K562 (cell line): ENCODE measurements around the gene DUSP23. TPM values are rescaled to one million over a fixed set of nuclear protein-coding genes. Genes with fewer than 3 reads are reported as not detected.

Experiments used
- ATAC-seq: fragments of 200-7000 bp; cut with Tn5 transposase; 3 replicates; pipeline ENCODE4 v1.9.1; 2020; ENCODE audit warnings: moderate library complexity
- BruUV-seq: library from RNA; stranded (reverse); fragments of 400-500 nt; replicated peaks from 2 replicates; lab custom pipeline; 2021; lab: Mats Ljungman, UMichigan
- CTCF ChIA-PET: fragments of 300-600 bp; formaldehyde crosslinking; extraction: SDS; loops from one replicate; lab custom pipeline; 2021; ENCODE audit warnings: low intra/inter-chr PET ratio; lab: Yijun Ruan, JAX
- POLR2A ChIA-PET: fragments of 300-600, 350-650 bp; sonication (Branson Sonifier 250); formaldehyde crosslinking; extraction: SDS; loops from one replicate; lab custom pipeline; 2021; ENCODE audit warnings: antibody characterized with exemption, inconsistent platforms; lab: Yijun Ruan, JAX
- DNase-seq, 4 experiments: peaks; one replicate each; pipeline versions ENCODE4 v3.0.0 to v3.0.0-alpha.2; 2011 to 2018; ENCODE audit warnings: low spot score in 3 of 4, mixed read lengths in 3 of 4; ENCODE audit errors: extremely low read depth in 1 of 4
- FAIRE-seq: peaks from 2 replicates; lab custom pipeline; 2011; peaks lifted over from hg19 to GRCh38; lab: Jason Lieb, UNC
- H2AFZ ChIP-seq: 2 replicates; pipeline ENCODE4 v1.6.0; 2011; ENCODE audit warnings: low read depth, low read length, control low read depth, inconsistent platforms
- H3K27ac ChIP-seq: fragments of 200-600 bp; 3 replicates; pipeline ENCODE4 v1.8.0; 2011; ENCODE audit warnings: low read depth, mild to moderate bottlenecking, control low read depth, inconsistent platforms, low read length, moderate library complexity, mixed read lengths; ENCODE audit errors: extremely low read depth
- H3K27me3 ChIP-seq, 2 experiments: fragments of 300-600 bp in 1 of 2; 2 replicates in 1 of 2; 3 replicates in 1 of 2; pipeline versions ENCODE4 v1.6.0 to v1.8.0; 2011; ENCODE audit warnings: inconsistent platforms in 2 of 2, low read length in 2 of 2, mild to moderate bottlenecking in 1 of 2, mixed read lengths in 1 of 2, moderate library complexity in 1 of 2; ENCODE audit not compliant: control insufficient read depth in 2 of 2, insufficient read depth in 2 of 2
- H3K36me3 ChIP-seq: fragments of 300-600 bp; 3 replicates; pipeline ENCODE4 v1.8.0; 2011; ENCODE audit warnings: mild to moderate bottlenecking, low read length, inconsistent platforms; ENCODE audit not compliant: control insufficient read depth, insufficient read depth
- H3K4me1 ChIP-seq, 2 experiments: fragments of 200-600 bp in 1 of 2; replicated peaks in 1 of 2; 2 replicates in 1 of 2; 3 replicates in 1 of 2; pipeline versions ENCODE4 v1.5.1 to v1.8.0; 2011; ENCODE audit warnings: inconsistent platforms in 2 of 2, low read length in 2 of 2, mild to moderate bottlenecking in 1 of 2, mixed read lengths in 1 of 2, moderate library complexity in 1 of 2; ENCODE audit not compliant: control insufficient read depth in 2 of 2, insufficient read depth in 2 of 2
- H3K4me2 ChIP-seq: 2 replicates; pipeline ENCODE4 v1.6.1; 2011; ENCODE audit warnings: low read length, control low read depth, inconsistent platforms, mixed read lengths; ENCODE audit not compliant: insufficient read depth
- H3K4me3 ChIP-seq: fragments of 200-600 bp; sonication (generic), shearing (Covaris generic); 2 replicates; pipeline ENCODE4 v1.5.1; 2016; ENCODE audit warnings: control low read depth, inconsistent platforms
- H3K79me2 ChIP-seq: fragments of 200-600 bp; 3 replicates; pipeline ENCODE4 v1.8.0; 2011; ENCODE audit warnings: low read length, inconsistent platforms; ENCODE audit not compliant: control insufficient read depth, insufficient read depth
- H3K9ac ChIP-seq, 2 experiments: 2 replicates each; pipeline versions ENCODE4 v1.6.0 to v1.6.1; 2011; ENCODE audit warnings: low read depth in 2 of 2, low read length in 2 of 2, control low read depth in 1 of 2, inconsistent platforms in 1 of 2, mild to moderate bottlenecking in 1 of 2, mixed read lengths in 1 of 2; ENCODE audit not compliant: insufficient read depth in 1 of 2
- H3K9me1 ChIP-seq: one replicate; pipeline ENCODE4 v1.6.0; 2011; ENCODE audit warnings: inconsistent platforms, mild to moderate bottlenecking, low read length, moderate library complexity; ENCODE audit not compliant: control insufficient read depth, insufficient read depth
- H3K9me3 ChIP-seq: replicated peaks from 2 replicates; pipeline ENCODE4 v1.5.1; 2011; ENCODE audit warnings: low read depth, low read length, inconsistent platforms; ENCODE audit not compliant: control insufficient read depth, insufficient read depth
- H4K20me1 ChIP-seq: replicated peaks from 2 replicates; pipeline ENCODE4 v1.6.1; 2011; ENCODE audit warnings: low read length, inconsistent platforms, mixed read lengths; ENCODE audit not compliant: control insufficient read depth, insufficient read depth
- KLF1 ChIP-seq: fragments of 450-650 bp; IDR thresholded peaks from 2 replicates; pipeline ENCODE4 v1.6.1; 2016; ENCODE audit warnings: missing genetic modification characterization, missing compliant biosample characterization
- PCBP2 ChIP-seq: fragments of 200-400 bp; formaldehyde crosslinking; IDR thresholded peaks from 2 replicates; pipeline ENCODE4 v1.6.1; 2018; ENCODE audit warnings: low read length, low read depth, mild to moderate bottlenecking, moderate library complexity; ENCODE audit not compliant: poor library complexity, severe bottlenecking
- SP1 ChIP-seq: sonication (generic); formaldehyde crosslinking; IDR thresholded peaks from 2 replicates; pipeline ENCODE4 v1.8.1; 2022; ENCODE audit warnings: mild to moderate bottlenecking, missing genetic modification reagents
- SRSF1 ChIP-seq: fragments of 200-400 bp; formaldehyde crosslinking; IDR thresholded peaks from 2 replicates; pipeline ENCODE4 v1.6.1; 2017; ENCODE audit warnings: mild to moderate bottlenecking, low read depth, low read length, moderate library complexity
- ZNF41 ChIP-seq: fragments of 250-450 bp; sonication (Bioruptor Pico); conservative IDR thresholded peaks from 2 replicates; pipeline ENCODE4 v1.4.0; 2020; ENCODE audit warnings: mild to moderate bottlenecking
- WGBS: fragments of 100-300 bp; shearing (Covaris generic); methylation state at CpG from one replicate; pipeline ENCODE4 v1.1.6; 2016; ENCODE audit warnings: low coverage, mixed read lengths; ENCODE audit not compliant: insufficient coverage; ENCODE audit errors: missing lambda C conversion rate; 5-methylcytosine and 5-hydroxymethylcytosine counted together
- in situ Hi-C: fragments of 300-500 bp; cut with MboI; formaldehyde crosslinking; loops from 4 replicates; pipeline ENCODE4 v1.15.0; 2018; ENCODE audit warnings: inconsistent platforms, mixed read lengths
- intact Hi-C: fragments of 100-400 bp; cut with micrococcal nuclease; formaldehyde crosslinking; loops from 2 replicates; pipeline ENCODE4 v1.14.2; 2022
- polyA plus RNA-seq, 8 experiments: library from polyadenylated mRNA; depleted of rRNA in 4 of 8; stranded (reverse) in 5 of 8; unstranded in 3 of 8; fragments of >200 nt; fragmentation: Nextera tagmentation in 2 of 8; fragmentation: Illumina TruSeq in 1 of 8; extraction: Ambion mirVana in 2 of 8; extraction: Trizol in 1 of 8; gene quantifications; 2 replicates each; pipeline versions ENCODE4 v1.2.1 to v1.2.3, GENCODE V29; 2011 to 2014; ENCODE audit warnings: inconsistent platforms in 1 of 8, missing spikeins in 1 of 8
- total RNA-seq, 7 experiments: library from RNA; depleted of rRNA in 6 of 7; stranded (reverse); fragments of >200 nt in 6 of 7; fragmentation: Illumina TruSeq in 2 of 7; extraction: Trizol in 2 of 7; gene quantifications; 2 replicates each; pipeline versions ENCODE4 v1.2.1 to v1.2.3, GENCODE V29; 2011 to 2021; ENCODE audit warnings: low replicate concordance in 1 of 7
- TF ChIP-seq, protein P1 (sequence below): sonication (generic); formaldehyde crosslinking; IDR thresholded peaks from 2 replicates; pipeline ENCODE4 v1.8.1; 2023; ENCODE audit warnings: mild to moderate bottlenecking, missing genetic modification reagents
- TF ChIP-seq, protein P2 (sequence below): fragments of 150-350 bp; conservative IDR thresholded peaks from 2 replicates; pipeline ENCODE4 v1.6.1; 2014; ENCODE audit warnings: low read length
- TF ChIP-seq, protein P3 (sequence below): fragments of 450-650 bp; conservative IDR thresholded peaks from 2 replicates; pipeline ENCODE4 v1.6.1; 2016; ENCODE audit warnings: missing genetic modification characterization, low read depth, mild to moderate bottlenecking, control low read depth, missing compliant biosample characterization

Gene DUSP23
- total and polyA plus RNA-seq, 9 of the 15 experiments (the other 6 are each of a cell fraction or from before 2014, with no cell fraction given): 1.0 to 34.8 (median 13.7) TPM

DNA sequence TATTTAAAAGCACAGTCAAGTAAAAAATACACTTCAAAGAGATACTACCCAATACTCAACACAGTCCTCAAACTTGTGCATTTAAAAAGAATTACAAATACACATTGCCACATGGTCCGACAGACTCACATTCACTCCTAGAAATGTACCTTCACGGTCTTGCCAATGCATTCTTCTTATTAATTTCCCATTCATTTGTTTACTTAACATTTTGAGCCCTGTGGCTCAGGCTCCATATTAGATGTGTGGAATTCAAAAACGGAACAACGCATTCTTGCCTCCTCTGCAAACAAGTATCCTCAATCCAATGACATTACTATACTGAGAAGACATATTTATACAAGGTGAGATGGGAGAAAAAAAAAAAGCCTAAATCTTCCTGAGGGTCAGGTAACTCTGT, 2.5 kb upstream of the DUSP23 start:
- no peak for ATAC-seq
- Histone ChIP-seq H2AFZ (no peak overlapping the region), H3K4me1 (peaks cover 0 to 17% of the 10 kb centered on the region in 2 experiments; a peak in 3 of 5 replicates), H3K79me2 (no peaks in the 10 kb centered on the region; the same call in 2 of the 3 replicates), H3K9me1 (no peaks in the 10 kb centered on the region), H3K9me3 (no peaks in the 10 kb centered on the region), H3K27me3 (peaks cover 0 to 7% of the 10 kb centered on the region in 2 experiments; a peak in 3 of 5 replicates), H3K4me2 (no peak overlapping the region), H3K9ac (no peak overlapping the region), H3K36me3 (no peaks in the 10 kb centered on the region)
- no TSS peak for BruUV-seq
- no peak for DNase-seq
- FAIRE-seq: no peak
- intact Hi-C loops (no loop called here), in situ Hi-C loops (no loop called here)
- POLR2A ChIA-PET: interaction anchor here (0.6 kb wide), 1 partner anchor 115 kb away, joined by 3 read pairs; no protein-coding TSS in a partner anchor
- CTCF ChIA-PET: no interaction called here
- TF ChIP-seq, protein P1, sequence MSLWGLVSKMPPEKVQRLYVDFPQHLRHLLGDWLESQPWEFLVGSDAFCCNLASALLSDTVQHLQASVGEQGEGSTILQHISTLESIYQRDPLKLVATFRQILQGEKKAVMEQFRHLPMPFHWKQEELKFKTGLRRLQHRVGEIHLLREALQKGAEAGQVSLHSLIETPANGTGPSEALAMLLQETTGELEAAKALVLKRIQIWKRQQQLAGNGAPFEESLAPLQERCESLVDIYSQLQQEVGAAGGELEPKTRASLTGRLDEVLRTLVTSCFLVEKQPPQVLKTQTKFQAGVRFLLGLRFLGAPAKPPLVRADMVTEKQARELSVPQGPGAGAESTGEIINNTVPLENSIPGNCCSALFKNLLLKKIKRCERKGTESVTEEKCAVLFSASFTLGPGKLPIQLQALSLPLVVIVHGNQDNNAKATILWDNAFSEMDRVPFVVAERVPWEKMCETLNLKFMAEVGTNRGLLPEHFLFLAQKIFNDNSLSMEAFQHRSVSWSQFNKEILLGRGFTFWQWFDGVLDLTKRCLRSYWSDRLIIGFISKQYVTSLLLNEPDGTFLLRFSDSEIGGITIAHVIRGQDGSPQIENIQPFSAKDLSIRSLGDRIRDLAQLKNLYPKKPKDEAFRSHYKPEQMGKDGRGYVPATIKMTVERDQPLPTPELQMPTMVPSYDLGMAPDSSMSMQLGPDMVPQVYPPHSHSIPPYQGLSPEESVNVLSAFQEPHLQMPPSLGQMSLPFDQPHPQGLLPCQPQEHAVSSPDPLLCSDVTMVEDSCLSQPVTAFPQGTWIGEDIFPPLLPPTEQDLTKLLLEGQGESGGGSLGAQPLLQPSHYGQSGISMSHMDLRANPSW (CRISPR knock-in tag): no peak
- TF ChIP-seq KLF1 (tag) (no peak), SP1 (CRISPR knock-in tag) (no peak), ZNF41 (no peak), SRSF1 (no peak), PCBP2 (no peak)
- TF ChIP-seq, protein P2, sequence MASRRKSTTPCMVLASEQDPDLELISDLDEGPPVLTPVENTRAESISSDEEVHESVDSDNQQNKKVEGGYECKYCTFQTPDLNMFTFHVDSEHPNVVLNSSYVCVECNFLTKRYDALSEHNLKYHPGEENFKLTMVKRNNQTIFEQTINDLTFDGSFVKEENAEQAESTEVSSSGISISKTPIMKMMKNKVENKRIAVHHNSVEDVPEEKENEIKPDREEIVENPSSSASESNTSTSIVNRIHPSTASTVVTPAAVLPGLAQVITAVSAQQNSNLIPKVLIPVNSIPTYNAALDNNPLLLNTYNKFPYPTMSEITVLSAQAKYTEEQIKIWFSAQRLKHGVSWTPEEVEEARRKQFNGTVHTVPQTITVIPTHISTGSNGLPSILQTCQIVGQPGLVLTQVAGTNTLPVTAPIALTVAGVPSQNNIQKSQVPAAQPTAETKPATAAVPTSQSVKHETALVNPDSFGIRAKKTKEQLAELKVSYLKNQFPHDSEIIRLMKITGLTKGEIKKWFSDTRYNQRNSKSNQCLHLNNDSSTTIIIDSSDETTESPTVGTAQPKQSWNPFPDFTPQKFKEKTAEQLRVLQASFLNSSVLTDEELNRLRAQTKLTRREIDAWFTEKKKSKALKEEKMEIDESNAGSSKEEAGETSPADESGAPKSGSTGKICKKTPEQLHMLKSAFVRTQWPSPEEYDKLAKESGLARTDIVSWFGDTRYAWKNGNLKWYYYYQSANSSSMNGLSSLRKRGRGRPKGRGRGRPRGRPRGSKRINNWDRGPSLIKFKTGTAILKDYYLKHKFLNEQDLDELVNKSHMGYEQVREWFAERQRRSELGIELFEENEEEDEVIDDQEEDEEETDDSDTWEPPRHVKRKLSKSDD: no peak
- TF ChIP-seq, protein P3, sequence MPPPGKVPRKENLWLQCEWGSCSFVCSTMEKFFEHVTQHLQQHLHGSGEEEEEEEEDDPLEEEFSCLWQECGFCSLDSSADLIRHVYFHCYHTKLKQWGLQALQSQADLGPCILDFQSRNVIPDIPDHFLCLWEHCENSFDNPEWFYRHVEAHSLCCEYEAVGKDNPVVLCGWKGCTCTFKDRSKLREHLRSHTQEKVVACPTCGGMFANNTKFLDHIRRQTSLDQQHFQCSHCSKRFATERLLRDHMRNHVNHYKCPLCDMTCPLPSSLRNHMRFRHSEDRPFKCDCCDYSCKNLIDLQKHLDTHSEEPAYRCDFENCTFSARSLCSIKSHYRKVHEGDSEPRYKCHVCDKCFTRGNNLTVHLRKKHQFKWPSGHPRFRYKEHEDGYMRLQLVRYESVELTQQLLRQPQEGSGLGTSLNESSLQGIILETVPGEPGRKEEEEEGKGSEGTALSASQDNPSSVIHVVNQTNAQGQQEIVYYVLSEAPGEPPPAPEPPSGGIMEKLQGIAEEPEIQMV (tag): no peak
- TF ChIP-seq, all 486 proteins: peak for 0
- Histone ChIP-seq H4K20me1 (no peaks in the 10 kb centered on the region), H3K27ac (no peak overlapping the region), H3K4me3 (no peak overlapping the region)
- WGBS: 0% methylated on average over 4 of the region's 4 CpGs
